CD14-positive monocyte (primary cell): ENCODE data around the gene MTTP. TPM values are rescaled to one million over a fixed set of nuclear protein-coding genes. Genes with fewer than 3 reads are reported as not detected.
A peak's percentile ranks its signal among the peaks of the same experiment; 100 is the strongest.

Source experiments
- DNase-seq, 3 donors: peaks; one replicate each; pipeline ENCODE4 v3.0.0-alpha.2; 2011 to 2022
- H2AFZ ChIP-seq: 2 replicates; pipeline ENCODE4 v1.6.0; 2012; ENCODE audit warnings: mild to moderate bottlenecking, low read depth, low read length, inconsistent platforms; ENCODE audit not compliant: insufficient read depth, poor library complexity, severe bottlenecking
- H3K27ac ChIP-seq, 2 donors: 1 replicate in 1 of 2; 2 replicates in 1 of 2; pipeline ENCODE4 v1.5.1; 2012 to 2013; ENCODE audit warnings: low read length in 2 of 2, control low read depth in 1 of 2, inconsistent platforms in 1 of 2, low read depth in 1 of 2, mild to moderate bottlenecking in 1 of 2
- H3K27me3 ChIP-seq, 2 donors: one replicate each; pipeline versions ENCODE4 v1.6.0 to v1.6.1; 2011 to 2013; ENCODE audit warnings: low read length in 2 of 2; ENCODE audit not compliant: control insufficient read depth in 2 of 2, insufficient read depth in 2 of 2
- H3K36me3 ChIP-seq, 2 donors: replicated peaks in 1 of 2; 1 replicate in 1 of 2; 2 replicates in 1 of 2; pipeline versions ENCODE4 v1.5.1 to v1.6.1; 2012 to 2013; ENCODE audit warnings: low read length in 2 of 2, control low read depth in 1 of 2, inconsistent platforms in 1 of 2, mild to moderate bottlenecking in 1 of 2; ENCODE audit not compliant: insufficient read depth in 2 of 2, control insufficient read depth in 1 of 2
- H3K4me1 ChIP-seq, 2 donors: 1 replicate in 1 of 2; 2 replicates in 1 of 2; pipeline versions ENCODE4 v1.5.1 to v1.6.1; 2012 to 2013; ENCODE audit warnings: low read length in 2 of 2, control low read depth in 1 of 2, inconsistent platforms in 1 of 2, mild to moderate bottlenecking in 1 of 2, moderate library complexity in 1 of 2; ENCODE audit not compliant: insufficient read depth in 2 of 2, control insufficient read depth in 1 of 2
- H3K4me2 ChIP-seq: replicated peaks from 2 replicates; pipeline ENCODE3; 2012; ENCODE audit warnings: low read length, moderate library complexity, mild to moderate bottlenecking; ENCODE audit not compliant: poor library complexity, severe bottlenecking; ENCODE audit errors: extremely low read depth
- H3K4me3 ChIP-seq, 3 experiments: fragments of 200-600 bp in 1 of 3; sonication (generic) in 1 of 3; replicated peaks in 1 of 3; 1 replicate in 2 of 3; 2 replicates in 1 of 3; pipeline ENCODE4 v1.5.1; 2011 to 2013; ENCODE audit warnings: low read length in 3 of 3, mild to moderate bottlenecking in 3 of 3, control low read depth in 2 of 3, low read depth in 2 of 3, inconsistent platforms in 1 of 3, moderate library complexity in 1 of 3
- H3K79me2 ChIP-seq: 2 replicates; pipeline ENCODE4 v1.6.0; 2012; ENCODE audit warnings: mild to moderate bottlenecking, control low read depth, inconsistent platforms, low read length, moderate library complexity; ENCODE audit not compliant: insufficient read depth
- H3K9ac ChIP-seq: 2 replicates; pipeline ENCODE4 v1.6.0; 2017; ENCODE audit warnings: low read length, mild to moderate bottlenecking; ENCODE audit not compliant: insufficient read depth, poor library complexity, severe bottlenecking
- H3K9me3 ChIP-seq, 2 donors: replicated peaks in 1 of 2; 1 replicate in 1 of 2; 2 replicates in 1 of 2; pipeline versions ENCODE4 v1.5.1 to v1.6.1; 2012 to 2013; ENCODE audit warnings: low read length in 2 of 2, control low read depth in 1 of 2; ENCODE audit not compliant: control insufficient read depth in 1 of 2, insufficient read depth in 1 of 2
- H4K20me1 ChIP-seq: 2 replicates; pipeline ENCODE4 v1.6.0; 2012; ENCODE audit warnings: mild to moderate bottlenecking, low read length, control low read depth, moderate library complexity; ENCODE audit not compliant: insufficient read depth
- H3K27ac Mint-ChIP-seq, 7 donors: one replicate each; pipeline ENCODE4 v1.8.0; 2020; ENCODE audit warnings: mild to moderate bottlenecking in 7 of 7, mixed read lengths in 7 of 7, moderate library complexity in 6 of 7, inconsistent platforms in 2 of 7
- H3K27me3 Mint-ChIP-seq, 3 donors: one replicate each; pipeline ENCODE4 v1.8.0; 2021 to 2022; ENCODE audit warnings: low read depth in 3 of 3, mild to moderate bottlenecking in 3 of 3, mixed read lengths in 3 of 3, moderate library complexity in 3 of 3, inconsistent platforms in 1 of 3
- H3K36me3 Mint-ChIP-seq, 2 donors: one replicate each; pipeline ENCODE4 v1.8.0; 2020; ENCODE audit warnings: mixed read lengths in 2 of 2, inconsistent platforms in 1 of 2, mild to moderate bottlenecking in 1 of 2
- H3K4me1 Mint-ChIP-seq: one replicate; pipeline ENCODE4 v1.8.0; 2020; ENCODE audit warnings: mild to moderate bottlenecking, mixed read lengths
- H3K4me3 Mint-ChIP-seq, 2 donors: one replicate each; pipeline ENCODE4 v1.8.0; 2020; ENCODE audit warnings: mild to moderate bottlenecking in 2 of 2, mixed read lengths in 2 of 2, moderate library complexity in 1 of 2
- H3K9me3 Mint-ChIP-seq, 7 donors: one replicate each; pipeline ENCODE4 v1.8.0; 2020 to 2022; ENCODE audit warnings: mixed read lengths in 7 of 7, mild to moderate bottlenecking in 6 of 7, moderate library complexity in 6 of 7, inconsistent platforms in 2 of 7
- WGBS: methylation state at CpG from one replicate; pipeline ENCODE4 v1.1.5; 2013; ENCODE audit warnings: missing lambda C conversion rate; ENCODE audit not compliant: insufficient coverage; 5-methylcytosine and 5-hydroxymethylcytosine counted together
- intact Hi-C, 2 donors: fragments of 100-400 bp; cut with micrococcal nuclease; formaldehyde crosslinking; loops; one replicate each; pipeline versions ENCODE4 v1.15.0 to v1.15.1; 2023
- polyA minus RNA-seq: library from RNA; depleted of rRNA, polyadenylated mRNA; stranded (reverse); fragments of >200 nt; gene quantifications from 2 replicates; pipeline ENCODE4 v1.2.3, GENCODE V29; 2012
- polyA plus RNA-seq, 3 donors: library from polyadenylated mRNA; depleted of rRNA in 1 of 3; unstranded in 2 of 3; stranded (reverse) in 1 of 3; fragments of 300-500 nt in 2 of 3; fragments of >200 nt in 1 of 3; fragmentation: Illumina TruSeq in 2 of 3; gene quantifications; 1 replicate in 2 of 3; 2 replicates in 1 of 3; pipeline ENCODE4 v1.2.3, GENCODE V29; 2012 to 2021
- total RNA-seq, 12 experiments: library from RNA in 1 of 12; stranded (reverse) in 1 of 12; fragments of 120-200 nt in 1 of 12; gene quantifications; one replicate each; pipeline ENCODE4 v1.2.4 and lab custom pipeline; 2013 to 2026; ENCODE audit warnings: mixed read lengths in 6 of 12, inconsistent platforms in 1 of 12
- TF ChIP-seq, protein P1 (sequence below): fragments of 200-600 bp; IDR thresholded peaks from one replicate; pipeline ENCODE4 v1.8.0; 2022; ENCODE audit warnings: antibody characterized with exemption, mild to moderate bottlenecking

The MTTP gene
- total RNA-seq (2013): 0.08 TPM
- polyA plus RNA-seq (not detected), polyA minus RNA-seq (not detected in 2 replicates), total RNA-seq (lab: John Stamatoyannopoulos, UW) (0 to 3.1 (median 0.11) reads per million in 11 experiments)

DNA sequence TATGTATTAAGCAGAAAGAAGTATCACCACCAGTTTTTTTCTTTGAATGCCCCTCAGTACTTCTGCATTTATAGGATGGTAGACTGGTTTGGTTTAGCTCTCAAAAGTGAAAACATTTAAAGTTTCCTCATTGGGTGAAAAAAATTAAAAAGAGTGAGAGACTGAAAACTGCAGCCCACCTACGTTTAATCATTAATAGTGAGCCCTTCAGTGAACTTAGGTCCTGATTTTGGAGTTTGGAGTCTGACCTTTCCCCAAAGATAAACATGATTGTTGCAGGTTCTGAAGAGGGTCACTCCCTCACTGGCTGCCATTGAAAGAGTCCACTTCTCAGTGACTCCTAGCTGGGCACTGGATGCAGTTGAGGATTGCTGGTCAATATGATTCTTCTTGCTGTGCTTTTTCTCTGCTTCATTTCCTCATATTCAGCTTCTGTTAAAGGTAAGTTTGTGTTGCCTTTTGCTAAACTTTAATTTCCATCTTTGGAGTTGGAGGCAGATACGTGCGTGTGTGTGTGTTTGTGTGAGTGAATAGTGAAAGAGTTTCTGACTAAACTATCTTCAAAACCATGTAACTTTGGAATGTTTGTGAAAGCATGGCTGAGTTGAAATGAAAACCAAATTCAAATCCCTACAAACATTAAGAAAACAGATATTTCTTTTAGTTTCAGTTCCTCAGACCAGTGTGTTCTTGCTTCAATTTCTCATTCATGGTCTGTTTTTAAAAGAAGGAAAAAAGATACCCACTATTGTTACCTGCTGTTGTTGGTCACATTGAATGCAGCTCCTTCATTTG, at the start of gene MTTP:
MTTP (plus strand) TSS at position 295 of the 795 bp plus-strand sequence; CDS start at position 381, 86 bp downstream.
- Mint-ChIP-seq H3K4me3 (peak within 1 kb of the TSS in 1 of 2 donors; percentile 17), H3K9me3 (peaks cover 0 to 2% (median 0%) of the 10 kb centered on the region in 7 donors), H3K27ac (peak within 1 kb of the TSS in 3 of 7 donors; percentile 0 to 15 (median 1)), H3K4me1 (peaks cover 6% of the 10 kb centered on the region), H3K36me3 (no peaks in the 10 kb centered on the region), H3K27me3 (peaks cover 12 to 15% (median 12%) of the 10 kb centered on the region in 3 donors)
- DNase-seq: no peak
- TF ChIP-seq, protein P1, sequence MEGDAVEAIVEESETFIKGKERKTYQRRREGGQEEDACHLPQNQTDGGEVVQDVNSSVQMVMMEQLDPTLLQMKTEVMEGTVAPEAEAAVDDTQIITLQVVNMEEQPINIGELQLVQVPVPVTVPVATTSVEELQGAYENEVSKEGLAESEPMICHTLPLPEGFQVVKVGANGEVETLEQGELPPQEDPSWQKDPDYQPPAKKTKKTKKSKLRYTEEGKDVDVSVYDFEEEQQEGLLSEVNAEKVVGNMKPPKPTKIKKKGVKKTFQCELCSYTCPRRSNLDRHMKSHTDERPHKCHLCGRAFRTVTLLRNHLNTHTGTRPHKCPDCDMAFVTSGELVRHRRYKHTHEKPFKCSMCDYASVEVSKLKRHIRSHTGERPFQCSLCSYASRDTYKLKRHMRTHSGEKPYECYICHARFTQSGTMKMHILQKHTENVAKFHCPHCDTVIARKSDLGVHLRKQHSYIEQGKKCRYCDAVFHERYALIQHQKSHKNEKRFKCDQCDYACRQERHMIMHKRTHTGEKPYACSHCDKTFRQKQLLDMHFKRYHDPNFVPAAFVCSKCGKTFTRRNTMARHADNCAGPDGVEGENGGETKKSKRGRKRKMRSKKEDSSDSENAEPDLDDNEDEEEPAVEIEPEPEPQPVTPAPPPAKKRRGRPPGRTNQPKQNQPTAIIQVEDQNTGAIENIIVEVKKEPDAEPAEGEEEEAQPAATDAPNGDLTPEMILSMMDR: no peak
- H3K4me2 ChIP-seq: no peak within 1 kb of the TSS
- H2AFZ ChIP-seq: peak within 1 kb of the TSS; percentile 13
- H3K79me2 ChIP-seq: no peaks in the 10 kb centered on the region
- H3K36me3 ChIP-seq: no peaks in the 10 kb centered on the region
- H3K9ac ChIP-seq: no peak within 1 kb of the TSS
- H3K27ac ChIP-seq: no peak within 1 kb of the TSS
- intact Hi-C loops: no loop called here
- no CpG with 5 or more reads among the region's 3 CpGs for WGBS
- H3K27me3 ChIP-seq: peaks cover 6 to 19% of the 10 kb centered on the region in 2 donors
- H4K20me1 ChIP-seq: no peaks in the 10 kb centered on the region
- peaks cover 0 to 4% of the 10 kb centered on the region in 2 donors for H3K4me1 ChIP-seq
- no peak within 1 kb of the TSS for H3K4me3 ChIP-seq
- no peaks in the 10 kb centered on the region for H3K9me3 ChIP-seq

DNA sequence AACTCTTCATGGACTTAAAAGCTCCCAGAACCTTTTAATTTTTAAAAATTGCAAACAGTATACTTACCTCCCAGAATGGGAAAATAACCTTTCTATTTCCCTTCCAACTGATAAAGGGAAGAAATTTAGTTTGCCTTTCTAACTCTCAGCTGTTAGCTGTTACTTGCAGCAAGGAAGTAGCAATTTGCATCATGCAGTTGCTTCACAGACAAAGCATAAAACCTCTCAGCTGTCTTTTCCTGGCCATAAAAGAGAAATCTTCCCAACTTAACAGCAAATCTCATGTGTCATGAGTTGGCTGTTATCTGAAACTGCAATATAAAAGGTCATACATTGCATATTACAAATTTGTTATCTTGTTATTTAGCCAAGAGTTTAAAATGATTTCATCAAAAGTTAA, 45.4 kb upstream of the MTTP start:
- H3K9ac ChIP-seq: no peak overlapping the region
- TF ChIP-seq, protein P1: no peak
- H3K27me3 ChIP-seq: no peaks in the 10 kb centered on the region
- peaks cover 0 to 6% (median 0%) of the 10 kb centered on the region in 7 donors for H3K9me3 Mint-ChIP-seq
- no peak overlapping the region for H3K4me2 ChIP-seq
- H3K27ac Mint-ChIP-seq: no peak overlapping the region
- no peaks in the 10 kb centered on the region for H3K4me1 Mint-ChIP-seq
- no peak for DNase-seq
- no peak overlapping the region for H3K4me3 Mint-ChIP-seq
- no peaks in the 10 kb centered on the region for H3K9me3 ChIP-seq
- H3K79me2 ChIP-seq: no peaks in the 10 kb centered on the region
- peaks cover 0 to 8% (median 0%) of the 10 kb centered on the region in 3 donors for H3K27me3 Mint-ChIP-seq
- H3K4me1 ChIP-seq: no peaks in the 10 kb centered on the region
- H3K36me3 Mint-ChIP-seq: no peaks in the 10 kb centered on the region
- no peaks in the 10 kb centered on the region for H4K20me1 ChIP-seq
- H2AFZ ChIP-seq: no peak overlapping the region
- no peak overlapping the region for H3K4me3 ChIP-seq
- no peak overlapping the region for H3K27ac ChIP-seq
- intact Hi-C loops: no loop called here
- no peaks in the 10 kb centered on the region for H3K36me3 ChIP-seq
